ENCODE results near the gene ERG. TPM values are rescaled to one million over a fixed set of nuclear protein-coding genes. Genes with fewer than 3 reads are reported as not detected.

The ERG gene
- total RNA-seq, 1 experiment from 2014 or later = not detected

- BruUV-seq (replicated peaks) = no TSS peak
- ATAC-seq = no peak
- Histone ChIP-seq H3K36me3 (ENCODE audit: low read depth, low read length) (no peaks in the 10 kb centered on the region), H3K4me3 (ENCODE audit: low read length) (no peak overlapping the region), H3K27me3 (ENCODE audit: low read length) (peaks cover 44% of the 10 kb centered on the region), H3K79me2 (ENCODE audit: low read length) (no peaks in the 10 kb centered on the region), H3F3A (ENCODE audit: low read length, unreplicated experiment) (no peaks in the 10 kb centered on the region), H4K20me1 (ENCODE audit: low read length) (no peaks in the 10 kb centered on the region), H3K4me2 (ENCODE audit: low read length) (no peak overlapping the region), H3K4me1 (ENCODE audit: insufficient read depth, low read length) (no peaks in the 10 kb centered on the region), H2AFZ (ENCODE audit: low read length) (no peak overlapping the region), H3K9ac (ENCODE audit: low read length) (no peak overlapping the region), H3K9me2 (replicated peaks; ENCODE audit: low read length) (no peaks in the 10 kb centered on the region), H3K27ac (ENCODE audit: low read length) (no peak overlapping the region), H3K9me3 (ENCODE audit: low read length) (no peaks in the 10 kb centered on the region)
- TF ChIP-seq EZH2 (IDR thresholded peaks at IDR 0.05; ENCODE audit: low read length, unreplicated experiment) (no peak), EZH2phosphoT487 (IDR thresholded peaks at IDR 0.05; ENCODE audit: borderline replicate concordance, low read length) (no peak), CTCF (conservative IDR thresholded peaks at IDR 0.05; ENCODE audit: low read depth, low read length) (no peak)
- DNase-seq = no peak
- CTCF ChIA-PET = no interaction called here
- intact Hi-C loops (cut with micrococcal nuclease) = no loop called here
- POLR2A ChIA-PET (ENCODE audit: unreplicated experiment) = no interaction called here
Measured at GRCh38 chr21:38538353-38538752, 40.1 kb upstream of the ERG start.

- no peaks in the 10 kb centered on the region for H3K4me1 ChIP-seq (ENCODE audit: insufficient read depth, low read length)
- H3K27me3 ChIP-seq (ENCODE audit: low read length) = peaks cover 59% of the 10 kb centered on the region
- no peak for ATAC-seq
- TF ChIP-seq CTCF (conservative IDR thresholded peaks at IDR 0.05; ENCODE audit: low read depth, low read length) = no peak
- no peak for DNase-seq
- H3K79me2 ChIP-seq (ENCODE audit: low read length) = no peaks in the 10 kb centered on the region
- no peak overlapping the region for H3K4me3 ChIP-seq (ENCODE audit: low read length)
- no peaks in the 10 kb centered on the region for H4K20me1 ChIP-seq (ENCODE audit: low read length)
- H3K27ac ChIP-seq (ENCODE audit: low read length) = no peak overlapping the region
- H3K9me2 ChIP-seq (replicated peaks; ENCODE audit: low read length) = no peaks in the 10 kb centered on the region
- H3K9me3 ChIP-seq (ENCODE audit: low read length) = no peaks in the 10 kb centered on the region
- H3K9ac ChIP-seq (ENCODE audit: low read length) = no peak overlapping the region
- intact Hi-C loops (cut with micrococcal nuclease) = no loop called here
- CTCF ChIA-PET = no interaction called here
- no peaks in the 10 kb centered on the region for H3K36me3 ChIP-seq (ENCODE audit: low read depth, low read length)
- no peaks in the 10 kb centered on the region for H3F3A ChIP-seq (ENCODE audit: low read length, unreplicated experiment)
- no TSS peak for BruUV-seq (replicated peaks)
- H2AFZ ChIP-seq (ENCODE audit: low read length) = no peak overlapping the region
- H3K4me2 ChIP-seq (ENCODE audit: low read length) = no peak overlapping the region
- POLR2A ChIA-PET (ENCODE audit: unreplicated experiment) = no interaction called here
Measured at GRCh38 chr21:38534591-38534990, 36.3 kb upstream of the ERG start.

GRCh38 chr21:38533887-38534286 is 35.6 kb upstream of the ERG start:
- H3K4me1 ChIP-seq (ENCODE audit: insufficient read depth, low read length) = no peaks in the 10 kb centered on the region
- H2AFZ ChIP-seq (ENCODE audit: low read length) = no peak overlapping the region
- no peak overlapping the region for H3K9ac ChIP-seq (ENCODE audit: low read length)
- H3K27ac ChIP-seq (ENCODE audit: low read length) = no peak overlapping the region
- H3K9me3 ChIP-seq (ENCODE audit: low read length) = no peaks in the 10 kb centered on the region
- no peaks in the 10 kb centered on the region for H3K79me2 ChIP-seq (ENCODE audit: low read length)
- H3K27me3 ChIP-seq (ENCODE audit: low read length) = peaks cover 59% of the 10 kb centered on the region
- no peaks in the 10 kb centered on the region for H4K20me1 ChIP-seq (ENCODE audit: low read length)
- ChIA-PET POLR2A (ENCODE audit: unreplicated experiment) (no interaction called here), CTCF (no interaction called here)
- no peaks in the 10 kb centered on the region for H3F3A ChIP-seq (ENCODE audit: low read length, unreplicated experiment)
- no peak overlapping the region for H3K4me3 ChIP-seq (ENCODE audit: low read length)
- no TSS peak for BruUV-seq (replicated peaks)
- ATAC-seq = no peak
- TF ChIP-seq EZH2phosphoT487 (IDR thresholded peaks at IDR 0.05; ENCODE audit: borderline replicate concordance, low read length) (no peak), EZH2 (IDR thresholded peaks at IDR 0.05; ENCODE audit: low read length, unreplicated experiment) (no peak), CTCF (conservative IDR thresholded peaks at IDR 0.05; ENCODE audit: low read depth, low read length) (no peak)
- H3K4me2 ChIP-seq (ENCODE audit: low read length) = no peak overlapping the region
- intact Hi-C loops (cut with micrococcal nuclease) = no loop called here
- no peaks in the 10 kb centered on the region for H3K36me3 ChIP-seq (ENCODE audit: low read depth, low read length)
- DNase-seq = no peak
- H3K9me2 ChIP-seq (replicated peaks; ENCODE audit: low read length) = no peaks in the 10 kb centered on the region
